Mesenchymal stem cell (in vitro differentiated cells and primary cell): ENCODE data around the gene SLC46A1.
A peak's percentile ranks its signal among the peaks of the same experiment; 100 is the strongest.

Experiments used
- DNase-seq: peaks from one replicate; pipeline ENCODE4 v3.0.0-alpha.2; 2013
- H2AFZ ChIP-seq: one replicate; pipeline ENCODE4 v1.6.1; 2013; ENCODE audit warnings: low read depth, mild to moderate bottlenecking, control low read depth, inconsistent platforms, low read length, moderate library complexity
- H2AK5ac ChIP-seq: 2 replicates; pipeline ENCODE4 v1.6.1; 2013; ENCODE audit warnings: low read length, moderate library complexity, mild to moderate bottlenecking, inconsistent platforms; ENCODE audit not compliant: severe bottlenecking
- H2BK120ac ChIP-seq: one replicate; pipeline ENCODE4 v1.6.1; 2013; ENCODE audit warnings: low read depth, mild to moderate bottlenecking, inconsistent platforms, low read length, moderate library complexity
- H2BK12ac ChIP-seq, 2 experiments: one replicate each; pipeline ENCODE4 v1.6.1; 2013; ENCODE audit warnings: inconsistent platforms in 2 of 2, low read length in 2 of 2, mild to moderate bottlenecking in 2 of 2, moderate library complexity in 2 of 2, control low read depth in 1 of 2
- H2BK15ac ChIP-seq: one replicate; pipeline ENCODE4 v1.6.1; 2013; ENCODE audit warnings: mild to moderate bottlenecking, low read depth, inconsistent platforms; ENCODE audit not compliant: poor library complexity, severe bottlenecking
- H2BK5ac ChIP-seq: 2 replicates; pipeline ENCODE4 v1.6.1; 2013; ENCODE audit warnings: low read depth, mild to moderate bottlenecking, low read length, control low read depth, inconsistent platforms; ENCODE audit not compliant: poor library complexity, severe bottlenecking
- H3K14ac ChIP-seq, 2 experiments: one replicate each; pipeline ENCODE4 v1.6.1; 2013; ENCODE audit warnings: inconsistent platforms in 2 of 2, low read length in 2 of 2, control low read depth in 1 of 2, mild to moderate bottlenecking in 1 of 2, moderate library complexity in 1 of 2
- H3K18ac ChIP-seq, 2 experiments: one replicate each; pipeline ENCODE4 v1.6.1; 2013; ENCODE audit warnings: inconsistent platforms in 2 of 2, low read length in 2 of 2, control low read depth in 1 of 2, low read depth in 1 of 2, mild to moderate bottlenecking in 1 of 2
- H3K23ac ChIP-seq, 2 experiments: one replicate each; pipeline ENCODE4 v1.6.1; 2013; ENCODE audit warnings: inconsistent platforms in 2 of 2, low read length in 2 of 2, mild to moderate bottlenecking in 2 of 2, moderate library complexity in 2 of 2, control low read depth in 1 of 2
- H3K27ac ChIP-seq: 2 replicates; pipeline ENCODE4 v1.5.1; 2013; ENCODE audit warnings: mild to moderate bottlenecking, moderate library complexity, low read length, control low read depth, inconsistent platforms; ENCODE audit not compliant: poor library complexity, severe bottlenecking
- H3K27me3 ChIP-seq, 2 experiments: 2 replicates each; pipeline versions ENCODE4 v1.6.1 to v1.7.0; 2013; ENCODE audit warnings: low read length in 2 of 2, mild to moderate bottlenecking in 2 of 2, moderate library complexity in 2 of 2, control low read depth in 1 of 2, inconsistent platforms in 1 of 2; ENCODE audit not compliant: control insufficient read depth in 1 of 2, insufficient read depth in 1 of 2
- H3K36me3 ChIP-seq, 2 experiments: 2 replicates each; pipeline versions ENCODE4 v1.6.1 to v1.7.0; 2013; ENCODE audit warnings: low read length in 2 of 2, control low read depth in 1 of 2, inconsistent platforms in 1 of 2, low read depth in 1 of 2, mild to moderate bottlenecking in 1 of 2; ENCODE audit not compliant: insufficient read depth in 2 of 2, control insufficient read depth in 1 of 2
- H3K4ac ChIP-seq, 2 experiments: one replicate each; pipeline ENCODE4 v1.6.1; 2013; ENCODE audit warnings: inconsistent platforms in 2 of 2, low read length in 2 of 2, mild to moderate bottlenecking in 2 of 2, moderate library complexity in 2 of 2, control low read depth in 1 of 2, low read depth in 1 of 2
- H3K4me1 ChIP-seq: 2 replicates; pipeline ENCODE4 v1.6.1; 2013; ENCODE audit warnings: low read depth, low read length, control low read depth; ENCODE audit not compliant: control insufficient read depth, insufficient read depth
- H3K4me2 ChIP-seq: 2 replicates; pipeline ENCODE4 v1.6.1; 2013; ENCODE audit warnings: low read length, mild to moderate bottlenecking, inconsistent platforms; ENCODE audit not compliant: poor library complexity, severe bottlenecking
- H3K4me3 ChIP-seq, 2 experiments: 2 replicates each; pipeline versions ENCODE4 v1.5.1 to v1.7.0; 2013; ENCODE audit warnings: low read length in 2 of 2, mild to moderate bottlenecking in 2 of 2, control low read depth in 1 of 2, low read depth in 1 of 2; ENCODE audit not compliant: insufficient read depth in 1 of 2
- H3K79me1 ChIP-seq: replicated peaks from 2 replicates; pipeline ENCODE4 v1.6.1; 2013; ENCODE audit warnings: mild to moderate bottlenecking, control low read depth, low read length, inconsistent platforms; ENCODE audit not compliant: poor library complexity, severe bottlenecking
- H3K9ac ChIP-seq: 2 replicates; pipeline ENCODE4 v1.7.0; 2013; ENCODE audit warnings: mild to moderate bottlenecking, low read length, moderate library complexity
- H3K9me3 ChIP-seq: 2 replicates; pipeline ENCODE4 v1.7.0; 2013; ENCODE audit warnings: mild to moderate bottlenecking, low read length; ENCODE audit not compliant: control insufficient read depth
- H4K8ac ChIP-seq: one replicate; pipeline ENCODE4 v1.6.1; 2013; ENCODE audit warnings: inconsistent platforms, mild to moderate bottlenecking, low read length, moderate library complexity
- H4K91ac ChIP-seq: one replicate; pipeline ENCODE4 v1.6.1; 2013; ENCODE audit warnings: mild to moderate bottlenecking, low read length, inconsistent platforms
- WGBS: methylation state at CpG from one replicate; pipeline ENCODE4 v1.1.7; 2013; ENCODE audit warnings: mixed read lengths; 5-methylcytosine and 5-hydroxymethylcytosine counted together

Gene SLC46A1

GRCh38 chr17:28416703-28417311, 10.8 kb upstream of the SLC46A1 start:
- no peak overlapping the region for H3K4me3 ChIP-seq

GRCh38 chr17:28415886-28416285, 9.9 kb upstream of the SLC46A1 start:
- H2BK120ac ChIP-seq = no peak overlapping the region
- H3K9me3 ChIP-seq = no peaks in the 10 kb centered on the region
- no peak overlapping the region for H3K4ac ChIP-seq
- no peak overlapping the region for H2BK5ac ChIP-seq
- H2AK5ac ChIP-seq = no peak overlapping the region
- peaks cover 44 to 47% of the 10 kb centered on the region in 2 experiments for H3K27me3 ChIP-seq
- no peak overlapping the region for H3K23ac ChIP-seq
- no peak overlapping the region for H4K8ac ChIP-seq
- no peak overlapping the region for H3K27ac ChIP-seq
- H2BK12ac ChIP-seq = no peak overlapping the region
- no peak overlapping the region for H4K91ac ChIP-seq
- DNase-seq = no peak
- H3K4me3 ChIP-seq = no peak overlapping the region
- no peak overlapping the region for H3K14ac ChIP-seq
- no peaks in the 10 kb centered on the region for H3K36me3 ChIP-seq
- no peak overlapping the region for H3K18ac ChIP-seq
- 80% methylated on average over 3 of the region's 3 CpGs for WGBS
- H3K79me1 ChIP-seq = no peaks in the 10 kb centered on the region
- H3K4me2 ChIP-seq = no peak overlapping the region
- no peak overlapping the region for H3K9ac ChIP-seq
- no peak overlapping the region for H2AFZ ChIP-seq
- H3K4me1 ChIP-seq = peaks cover 2% of the 10 kb centered on the region
- H2BK15ac ChIP-seq = no peak overlapping the region

More at GRCh38 chr17:28416703-28417311, 10.8 kb upstream of the SLC46A1 start:
- H3K14ac ChIP-seq = no peak overlapping the region
- H3K36me3 ChIP-seq = no peaks in the 10 kb centered on the region
- H3K4ac ChIP-seq = no peak overlapping the region
- H2BK12ac ChIP-seq = no peak overlapping the region
- H2BK5ac ChIP-seq = no peak overlapping the region
- H3K79me1 ChIP-seq = no peaks in the 10 kb centered on the region
- WGBS = 23% methylated on average over 12 of the region's 13 CpGs
- peaks cover 38% of the 10 kb centered on the region in 2 experiments for H3K27me3 ChIP-seq
- peaks cover 2% of the 10 kb centered on the region for H3K4me1 ChIP-seq
- H3K9me3 ChIP-seq = no peaks in the 10 kb centered on the region
- no peak overlapping the region for H2AFZ ChIP-seq
- H3K4me2 ChIP-seq = no peak overlapping the region
- H2BK120ac ChIP-seq = no peak overlapping the region
- H4K8ac ChIP-seq = no peak overlapping the region
- no peak overlapping the region for H2AK5ac ChIP-seq
- H4K91ac ChIP-seq = no peak overlapping the region
- H2BK15ac ChIP-seq = no peak overlapping the region
- peak; percentile 66 for DNase-seq
- H3K27ac ChIP-seq = no peak overlapping the region
- H3K23ac ChIP-seq = no peak overlapping the region
- H3K18ac ChIP-seq = no peak overlapping the region
- no peak overlapping the region for H3K9ac ChIP-seq

DNA sequence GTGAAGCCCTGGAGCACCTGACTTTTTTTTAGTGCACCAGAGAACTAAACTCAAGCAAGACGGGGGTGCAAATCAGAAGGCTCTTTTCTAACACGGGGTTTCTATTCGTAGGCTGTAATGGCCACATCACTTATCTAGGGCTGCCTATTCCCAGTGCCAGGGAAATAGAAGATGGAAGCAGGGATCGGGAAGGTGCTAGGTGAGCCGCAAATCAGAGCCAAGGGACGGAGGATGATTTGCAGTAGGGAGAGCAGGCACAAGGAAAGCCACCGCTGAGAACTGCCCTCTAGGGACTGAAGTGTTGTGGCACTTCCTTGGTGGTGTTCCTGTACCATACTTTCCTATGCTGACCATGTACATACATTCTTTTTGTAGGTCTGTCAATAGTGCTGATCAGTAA, 7.8 kb upstream of the SLC46A1 start:
- no peak overlapping the region for H3K9ac ChIP-seq
- no peak overlapping the region for H4K91ac ChIP-seq
- H3K4me1 ChIP-seq = peaks cover 2% of the 10 kb centered on the region
- H2BK12ac ChIP-seq = no peak overlapping the region
- H2AFZ ChIP-seq = no peak overlapping the region
- H2BK5ac ChIP-seq = no peak overlapping the region
- H3K9me3 ChIP-seq = no peaks in the 10 kb centered on the region
- no peak overlapping the region for H3K4ac ChIP-seq
- no peak overlapping the region for H3K4me3 ChIP-seq
- no peak overlapping the region for H3K23ac ChIP-seq
- no peak overlapping the region for H2BK15ac ChIP-seq
- no peak overlapping the region for H2BK120ac ChIP-seq
- no peak overlapping the region for H3K27ac ChIP-seq
- no peak overlapping the region for H3K18ac ChIP-seq
- 79% methylated on average over 7 of the region's 7 CpGs for WGBS
- H3K4me2 ChIP-seq = no peak overlapping the region
- H2AK5ac ChIP-seq = no peak overlapping the region
- H3K14ac ChIP-seq = no peak overlapping the region
- no peaks in the 10 kb centered on the region for H3K36me3 ChIP-seq
- no peaks in the 10 kb centered on the region for H3K79me1 ChIP-seq
- no peak overlapping the region for H4K8ac ChIP-seq
- peaks cover 45 to 53% of the 10 kb centered on the region in 2 experiments for H3K27me3 ChIP-seq
- DNase-seq = no peak

DNA sequence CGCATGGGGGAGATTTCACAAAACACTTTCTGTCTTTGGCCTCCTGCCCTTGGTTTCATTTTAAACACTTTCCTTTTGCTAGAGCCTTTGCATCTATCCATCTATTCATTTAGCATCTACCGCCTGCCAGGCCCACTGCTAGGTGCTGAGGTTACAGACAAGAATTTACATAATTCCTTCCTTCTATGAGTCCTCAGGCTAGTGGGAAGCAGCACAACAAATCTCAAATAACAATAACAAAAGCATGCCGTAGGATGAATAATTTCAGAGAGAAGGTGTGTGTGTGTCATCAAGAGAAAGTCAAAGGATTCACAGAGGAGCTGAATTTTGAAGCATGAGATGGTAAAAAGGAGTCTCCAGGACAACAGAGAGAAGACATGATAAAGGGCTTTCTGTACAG, 6.1 kb upstream of the SLC46A1 start:
- Histone ChIP-seq H3K4ac (no peak overlapping the region), H3K9ac (no peak overlapping the region), H2AFZ (no peak overlapping the region), H3K23ac (no peak overlapping the region), H3K36me3 (no peaks in the 10 kb centered on the region), H2AK5ac (no peak overlapping the region), H3K14ac (no peak overlapping the region), H4K91ac (no peak overlapping the region), H3K27me3 (peaks cover 45 to 58% of the 10 kb centered on the region in 2 experiments), H3K4me3 (no peak overlapping the region), H3K9me3 (no peaks in the 10 kb centered on the region), H2BK5ac (no peak overlapping the region), H3K4me1 (peaks cover 1% of the 10 kb centered on the region), H3K18ac (no peak overlapping the region), H2BK120ac (no peak overlapping the region), H2BK15ac (no peak overlapping the region), H4K8ac (no peak overlapping the region), H3K4me2 (no peak overlapping the region), H2BK12ac (no peak overlapping the region), H3K27ac (no peak overlapping the region), H3K79me1 (no peaks in the 10 kb centered on the region)
- DNase-seq = no peak
- 91% methylated on average over 3 of the region's 3 CpGs for whole genome bisulfite sequencing
